Stomach (tissue), 4 donors: ENCODE data around the gene COX6B2.

Source experiments
- EP300 ChIP-seq: sonication (generic); formaldehyde crosslinking; IDR thresholded peaks from one replicate; pipeline ENCODE4 v1.6.1; 2017; ENCODE audit warnings: antibody characterized with exemption
- TF ChIP-seq, protein P1 (sequence below), 7 experiments: fragments of 450-650 bp in 4 of 7; fragments of 200-600 bp in 3 of 7; sonication (generic) in 3 of 7; IDR thresholded peaks; one replicate each; pipeline ENCODE4 v1.5.1; 2016 to 2019; ENCODE audit warnings: antibody characterized with exemption in 7 of 7, control low read depth in 2 of 7, mild to moderate bottlenecking in 1 of 7

DNA sequence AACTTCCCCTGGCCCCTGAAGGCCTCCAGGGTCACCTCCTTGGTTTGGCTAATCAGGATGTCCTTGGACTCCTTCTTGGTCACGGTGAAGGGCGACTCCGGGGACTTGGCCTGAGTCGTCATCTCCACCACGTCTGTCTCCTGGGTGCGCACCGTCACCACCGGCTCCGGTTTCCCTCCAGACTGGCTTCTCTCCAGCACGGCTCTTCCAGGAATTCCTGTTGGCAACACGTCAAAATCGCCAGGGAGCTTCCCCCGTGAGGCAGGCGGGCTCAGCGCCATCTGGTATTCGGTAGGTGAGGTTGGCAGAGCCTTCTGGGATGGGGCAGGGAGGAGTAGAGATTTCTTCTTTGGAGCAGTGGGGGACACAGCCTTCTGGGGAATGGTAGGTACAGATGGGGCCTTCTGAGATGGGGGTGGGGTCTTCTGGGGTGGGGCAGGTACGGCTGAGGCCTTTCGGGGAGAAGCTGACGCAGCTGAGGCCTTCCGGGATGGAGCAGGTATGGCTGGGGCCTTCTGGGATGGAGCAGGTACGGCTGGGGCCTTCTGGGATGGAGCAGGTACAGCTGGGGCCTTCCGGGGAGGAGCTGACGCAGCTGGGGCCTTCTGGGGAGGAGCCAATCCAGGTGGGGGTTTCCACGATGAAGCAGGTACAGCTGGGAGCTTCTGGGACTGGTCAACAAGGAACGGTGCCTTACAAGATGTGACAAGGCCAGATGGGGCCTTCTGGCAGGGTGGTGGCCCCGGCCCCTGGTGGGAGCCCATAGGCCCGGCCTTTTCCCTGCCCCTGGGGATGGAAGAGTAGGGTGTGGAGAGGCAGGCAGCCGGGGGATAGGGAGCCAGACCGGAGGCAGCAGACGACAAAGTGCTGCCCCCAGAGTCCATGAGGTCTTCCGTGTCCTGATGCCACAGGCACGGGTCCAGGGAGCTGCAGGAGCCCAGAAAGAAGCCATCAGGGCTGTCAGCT lies 4.7 kb upstream of the COX6B2 start:
- TF ChIP-seq, protein P1, sequence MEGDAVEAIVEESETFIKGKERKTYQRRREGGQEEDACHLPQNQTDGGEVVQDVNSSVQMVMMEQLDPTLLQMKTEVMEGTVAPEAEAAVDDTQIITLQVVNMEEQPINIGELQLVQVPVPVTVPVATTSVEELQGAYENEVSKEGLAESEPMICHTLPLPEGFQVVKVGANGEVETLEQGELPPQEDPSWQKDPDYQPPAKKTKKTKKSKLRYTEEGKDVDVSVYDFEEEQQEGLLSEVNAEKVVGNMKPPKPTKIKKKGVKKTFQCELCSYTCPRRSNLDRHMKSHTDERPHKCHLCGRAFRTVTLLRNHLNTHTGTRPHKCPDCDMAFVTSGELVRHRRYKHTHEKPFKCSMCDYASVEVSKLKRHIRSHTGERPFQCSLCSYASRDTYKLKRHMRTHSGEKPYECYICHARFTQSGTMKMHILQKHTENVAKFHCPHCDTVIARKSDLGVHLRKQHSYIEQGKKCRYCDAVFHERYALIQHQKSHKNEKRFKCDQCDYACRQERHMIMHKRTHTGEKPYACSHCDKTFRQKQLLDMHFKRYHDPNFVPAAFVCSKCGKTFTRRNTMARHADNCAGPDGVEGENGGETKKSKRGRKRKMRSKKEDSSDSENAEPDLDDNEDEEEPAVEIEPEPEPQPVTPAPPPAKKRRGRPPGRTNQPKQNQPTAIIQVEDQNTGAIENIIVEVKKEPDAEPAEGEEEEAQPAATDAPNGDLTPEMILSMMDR (IDR thresholded peaks at IDR 0.05), result no peak
- no peak for TF ChIP-seq EP300
